Heart left ventricle (tissue), 16 donors: ENCODE data around the gene ALPL. TPM values are rescaled to one million over a fixed set of nuclear protein-coding genes. Genes with fewer than 3 reads are reported as not detected.

Source experiments
- ATAC-seq, 4 donors: fragments of 200-7000 bp; cut with Tn5 transposase; one replicate each; pipeline ENCODE4 v1.9.1; 2020 to 2022; ENCODE audit warnings: moderate library complexity in 4 of 4, mild to moderate bottlenecking in 3 of 4, moderate number of reproducible peaks in 1 of 4
- DNase-seq, 5 donors: peaks; one replicate each; pipeline ENCODE4 v3.0.0-alpha.2; 2020
- H3K27ac ChIP-seq, 12 donors: fragments of 200-600 bp; sonication (generic) in 4 of 12; one replicate each; pipeline versions ENCODE4 v1.5.0 to v1.8.0; 2016 to 2022; ENCODE audit warnings: mild to moderate bottlenecking in 2 of 12
- H3K27me3 ChIP-seq, 9 donors: fragments of 200-600 bp; sonication (generic) in 2 of 9; one replicate each; pipeline versions ENCODE4 v1.5.1 to v1.8.0; 2016 to 2022; ENCODE audit warnings: mild to moderate bottlenecking in 3 of 9
- H3K36me3 ChIP-seq, 9 donors: fragments of 200-600 bp; sonication (generic) in 2 of 9; one replicate each; pipeline versions ENCODE4 v1.5.0 to v1.8.0; 2018 to 2022; ENCODE audit warnings: mild to moderate bottlenecking in 2 of 9
- H3K4me1 ChIP-seq, 12 donors: fragments of 200-600 bp; sonication (generic) in 4 of 12; one replicate each; pipeline versions ENCODE4 v1.5.0 to v1.8.0; 2016 to 2022; ENCODE audit warnings: mild to moderate bottlenecking in 3 of 12
- H3K4me3 ChIP-seq, 12 donors: fragments of 200-600 bp; sonication (generic) in 4 of 12; one replicate each; pipeline versions ENCODE4 v1.5.0 to v1.8.0; 2017 to 2022; ENCODE audit warnings: mild to moderate bottlenecking in 9 of 12, moderate library complexity in 4 of 12
- H3K9me3 ChIP-seq, 12 donors: fragments of 200-600 bp; sonication (generic) in 4 of 12; one replicate each; pipeline versions ENCODE4 v1.5.0 to v1.8.0; 2016 to 2022; ENCODE audit warnings: mild to moderate bottlenecking in 1 of 12
- POLR2A ChIP-seq, 2 donors: fragments of 450-650 bp; IDR thresholded peaks; one replicate each; pipeline ENCODE4 v1.6.1; 2017; ENCODE audit warnings: antibody characterized with exemption in 2 of 2, mild to moderate bottlenecking in 2 of 2, moderate library complexity in 2 of 2
- WGBS, 4 donors: extraction: QIAGEN DNeasy Blood & Tissue Kit in 2 of 4; methylation state at CpG; one replicate each; pipeline versions ENCODE4 v1.1.5 to v1.1.7; 2013 to 2018; 5-methylcytosine and 5-hydroxymethylcytosine counted together
- intact Hi-C, 10 donors: fragments of 100-400 bp; cut with DNase I; formaldehyde crosslinking; loops; one replicate each; pipeline versions ENCODE4 v1.11.1 to v1.14.2; 2022
- polyA plus RNA-seq, 2 donors: library from polyadenylated mRNA; stranded (reverse); fragments of 200-250 nt; gene quantifications; one replicate each; pipeline ENCODE4 v1.2.3, GENCODE V29; 2013
- total RNA-seq, 9 donors: library from RNA; depleted of rRNA in 2 of 9; stranded (reverse); fragments of >200 nt in 2 of 9; fragmentation: NEBNext Ultra II Directional in 3 of 9; extraction: Animal tissue kit (Norgen Biotek cat#: 25700) in 3 of 9; gene quantifications; one replicate each; pipeline versions ENCODE4 v1.1.0 to v1.2.4, GENCODE V29; 2016 to 2023
- TF ChIP-seq, protein P1 (sequence below), 12 donors: fragments of 200-600 bp; sonication (generic) in 4 of 12; IDR thresholded peaks; one replicate each; pipeline versions ENCODE4 v1.5.0 to v1.8.0; 2018 to 2022; ENCODE audit warnings: antibody characterized with exemption in 12 of 12, mild to moderate bottlenecking in 5 of 12
- donor health status: ischemic (EF 13 %, LVEDD 7.1; RV severe dilation, severe dysfunction).
- donor health status: healthy with polysubstance abuse.
- donor health status: DM: no; HTN: yes; CAD: no.
- donor health status: DM: no; HTN: no; CAD: no.
- donor health status: ischemic (EF 25% LVEDD 6.9; RV normal size, moderate dysfunction).
- donor health status: ischemic (EF 25% LVEDD 5.7; RV mildly dilated, moderate dysfunction).
- donor health status: healthy.
- donor health status: DM: yes; HTN: yes; CAD: no.
- donor health status: ischemic (EF 35%, LVEDD 5.7; RV mildly dilated, moderate dysfunction).
- donor health status: nonischemic (EF 11% LVEDD 7.7; RV severe dilation, severe dysfunction).
- donor health status: DM: yes; HTN: yes; CAD: no.
- donor health status: PGD.
- donor health status: ischemic (EF 29% LVEDD 5.4; RV normal size, mild dysfunction).
- donor health status: nonischemic (EF 23%, LVEDD 6.1; RV moderate dilation, normal function).

ALPL gene
- total and polyA plus RNA-seq, 11 donors, result 6.3 to 45.8 (median 12.3) TPM

DNA sequence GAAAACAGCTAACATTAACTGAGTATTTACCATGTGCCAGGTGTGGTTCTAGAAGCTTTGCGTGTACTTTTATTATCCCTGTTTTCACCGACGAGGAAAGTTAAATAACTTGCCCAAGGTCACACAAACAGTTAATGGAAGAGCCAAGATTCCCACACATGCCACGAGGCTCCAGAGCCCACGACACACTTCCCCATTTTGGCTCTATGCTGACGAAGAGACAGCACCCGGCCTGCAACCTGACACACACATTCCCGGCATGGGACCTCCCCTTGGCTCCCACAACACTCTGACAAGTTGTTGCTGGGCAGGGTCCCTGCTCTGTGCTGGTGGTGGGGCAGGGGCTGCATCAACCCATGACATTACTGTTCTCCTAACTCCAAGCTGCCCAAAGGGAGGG is 107.1 kb downstream of the ALPL start:
- Histone ChIP-seq H3K4me1 (peaks cover 0 to 18% (median 4%) of the 10 kb centered on the region in 12 donors), H3K36me3 (no peaks in the 10 kb centered on the region), H3K27ac (no peak overlapping the region), H3K9me3 (no peaks in the 10 kb centered on the region), H3K4me3 (no peak overlapping the region), H3K27me3 (peaks cover 0 to 15% (median 0%) of the 10 kb centered on the region in 9 donors)
- intact Hi-C loops, result no loop called here
- no peak for DNase-seq
- 57 to 79% (median 62%) methylated on average over 8 of the region's 8 CpGs for WGBS, 4 donors
- ATAC-seq, result no peak
- TF ChIP-seq, protein P1, sequence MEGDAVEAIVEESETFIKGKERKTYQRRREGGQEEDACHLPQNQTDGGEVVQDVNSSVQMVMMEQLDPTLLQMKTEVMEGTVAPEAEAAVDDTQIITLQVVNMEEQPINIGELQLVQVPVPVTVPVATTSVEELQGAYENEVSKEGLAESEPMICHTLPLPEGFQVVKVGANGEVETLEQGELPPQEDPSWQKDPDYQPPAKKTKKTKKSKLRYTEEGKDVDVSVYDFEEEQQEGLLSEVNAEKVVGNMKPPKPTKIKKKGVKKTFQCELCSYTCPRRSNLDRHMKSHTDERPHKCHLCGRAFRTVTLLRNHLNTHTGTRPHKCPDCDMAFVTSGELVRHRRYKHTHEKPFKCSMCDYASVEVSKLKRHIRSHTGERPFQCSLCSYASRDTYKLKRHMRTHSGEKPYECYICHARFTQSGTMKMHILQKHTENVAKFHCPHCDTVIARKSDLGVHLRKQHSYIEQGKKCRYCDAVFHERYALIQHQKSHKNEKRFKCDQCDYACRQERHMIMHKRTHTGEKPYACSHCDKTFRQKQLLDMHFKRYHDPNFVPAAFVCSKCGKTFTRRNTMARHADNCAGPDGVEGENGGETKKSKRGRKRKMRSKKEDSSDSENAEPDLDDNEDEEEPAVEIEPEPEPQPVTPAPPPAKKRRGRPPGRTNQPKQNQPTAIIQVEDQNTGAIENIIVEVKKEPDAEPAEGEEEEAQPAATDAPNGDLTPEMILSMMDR (IDR thresholded peaks at IDR 0.05), result no peak
- TF ChIP-seq POLR2A (IDR thresholded peaks at IDR 0.05), result no peak

DNA sequence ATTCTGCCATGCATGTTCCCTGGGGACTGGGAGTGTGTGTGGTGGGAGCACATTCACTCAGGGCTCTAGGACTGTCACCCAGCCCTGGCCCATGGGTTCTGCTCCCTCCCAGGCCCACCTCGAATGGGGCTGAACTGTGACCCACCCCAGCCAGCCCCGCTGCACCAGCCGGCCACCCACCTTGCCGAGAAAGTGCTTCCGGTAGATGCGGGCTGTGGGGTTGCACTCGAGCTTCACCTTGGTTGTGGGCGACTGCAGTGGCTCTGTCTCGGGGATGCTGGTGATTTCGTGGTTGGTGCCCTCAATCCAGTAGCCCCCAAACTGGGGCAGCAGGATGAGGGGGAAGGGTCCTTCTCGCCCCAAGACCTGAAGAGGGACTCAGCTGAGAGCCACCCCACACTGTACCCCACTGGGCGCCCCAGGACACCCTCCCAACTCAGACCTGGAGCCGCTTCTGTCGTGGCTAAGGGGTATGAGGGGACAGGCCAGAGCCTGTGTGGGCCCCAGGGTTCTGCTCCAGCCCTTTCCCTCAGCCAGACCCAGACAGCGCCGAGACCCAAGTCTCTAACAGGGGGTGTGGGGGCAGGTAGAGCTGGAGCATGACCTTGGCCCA is 108.0 kb downstream of the ALPL start:
- ATAC-seq (no peak), DNase-seq (no peak)
- no peak overlapping the region for H3K4me3 ChIP-seq
- no peak overlapping the region for H3K27ac ChIP-seq
- no peaks in the 10 kb centered on the region for H3K9me3 ChIP-seq
- intact Hi-C loops, result no loop called here
- peaks cover 0 to 23% (median 4%) of the 10 kb centered on the region in 9 donors for H3K27me3 ChIP-seq
- H3K36me3 ChIP-seq, result no peaks in the 10 kb centered on the region
- TF ChIP-seq POLR2A (IDR thresholded peaks at IDR 0.05), result no peak
- TF ChIP-seq, protein P1 (IDR thresholded peaks at IDR 0.05), result no peak
- H3K4me1 ChIP-seq, result peaks cover 0 to 22% (median 4%) of the 10 kb centered on the region in 12 donors
- 86 to 95% (median 91%) methylated on average over 13 to 16 of the region's 16 CpGs for WGBS, 4 donors

DNA sequence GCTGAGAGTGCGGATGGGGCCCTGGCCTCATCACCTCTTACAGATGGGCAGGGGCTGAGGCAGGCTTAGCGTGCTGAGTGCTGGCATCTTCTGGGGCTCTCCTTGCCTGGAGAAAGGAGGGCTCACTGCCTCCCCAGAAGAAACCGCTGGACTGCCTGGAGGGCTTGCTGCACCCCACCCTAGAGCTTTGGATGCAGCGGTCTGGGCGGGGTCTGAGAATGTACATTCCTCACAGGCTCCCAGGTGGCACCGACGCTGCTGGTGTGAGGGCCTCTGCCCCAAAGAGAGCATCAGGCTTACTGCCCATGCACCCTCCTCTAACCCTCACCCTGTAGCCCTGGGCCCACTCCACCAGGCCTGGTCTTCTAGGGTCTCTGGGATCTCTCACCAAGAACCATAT is 108.8 kb downstream of the ALPL start:
- Histone ChIP-seq H3K27ac (no peak overlapping the region), H3K27me3 (peaks cover 0 to 28% (median 5%) of the 10 kb centered on the region in 9 donors), H3K4me3 (no peak overlapping the region), H3K36me3 (no peaks in the 10 kb centered on the region), H3K9me3 (no peaks in the 10 kb centered on the region), H3K4me1 (peaks cover 0 to 27% (median 4%) of the 10 kb centered on the region in 12 donors)
- ATAC-seq, result no peak
- DNase-seq, result no peak
- intact Hi-C loops, result no loop called here
- TF ChIP-seq, protein P1 (IDR thresholded peaks at IDR 0.05), result no peak
- no peak for TF ChIP-seq POLR2A (IDR thresholded peaks at IDR 0.05)
- WGBS, 4 donors, result 85 to 100% (median 91%) methylated on average over 1 to 7 of the region's 7 CpGs

DNA sequence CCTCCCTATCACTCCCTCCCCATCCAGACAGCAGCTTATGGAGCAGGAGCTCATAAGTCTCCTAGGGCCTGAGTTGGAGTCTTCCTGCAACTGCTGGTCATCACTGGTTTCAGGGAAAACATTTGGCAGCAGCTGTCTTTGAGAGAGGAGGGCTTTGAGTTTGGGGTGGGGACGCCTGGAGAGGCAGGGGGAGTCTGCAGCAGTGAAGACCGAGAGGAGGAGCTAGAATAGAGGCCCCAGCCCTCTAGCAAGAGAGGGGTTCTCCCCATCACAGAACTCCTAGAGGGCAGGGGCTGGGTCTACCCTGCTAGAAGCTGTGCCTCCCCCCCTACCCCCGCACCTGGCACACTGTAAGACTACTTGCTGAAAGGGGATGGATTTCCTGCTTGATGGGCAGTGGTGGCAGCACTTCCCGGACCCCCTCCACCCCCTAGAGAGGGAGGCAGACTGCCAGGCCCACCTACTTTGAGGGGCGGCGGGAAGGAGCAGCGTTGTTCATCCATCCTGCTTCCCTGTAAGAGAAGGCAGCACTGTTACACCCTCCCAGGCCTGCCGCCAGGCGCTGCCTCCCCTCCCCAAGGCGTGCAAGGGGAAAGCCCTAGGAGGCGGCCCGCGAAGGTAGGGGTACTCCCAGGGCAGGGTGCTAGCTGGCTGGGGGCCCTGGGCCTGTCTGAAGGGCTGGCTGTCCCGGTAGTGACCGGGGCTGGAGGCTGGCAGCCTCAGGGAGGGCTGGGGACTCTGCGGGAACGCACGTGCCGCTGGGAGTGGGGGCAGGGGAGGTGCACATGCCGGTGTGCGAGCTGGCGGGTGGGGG is 109.5 kb downstream of the ALPL start:
- H3K4me1 ChIP-seq, result peaks cover 0 to 28% (median 4%) of the 10 kb centered on the region in 12 donors
- 23 to 32% (median 26%) methylated on average over 20 to 22 of the region's 22 CpGs for WGBS, 4 donors
- peaks cover 0 to 34% (median 5%) of the 10 kb centered on the region in 9 donors for H3K27me3 ChIP-seq

More for the DNA sequence above, 109.5 kb downstream of the ALPL start:
- Histone ChIP-seq H3K27ac (no peak overlapping the region), H3K4me3 (no peak overlapping the region), H3K9me3 (no peaks in the 10 kb centered on the region), H3K36me3 (no peaks in the 10 kb centered on the region)
- ATAC-seq (peak in 1 of 4 donors; percentile 18), DNase-seq (no peak)
- intact Hi-C loops, result no loop called here
- TF ChIP-seq, protein P1 (IDR thresholded peaks at IDR 0.05), result no peak
- no peak for TF ChIP-seq POLR2A (IDR thresholded peaks at IDR 0.05)
